Nephron (organoid): ENCODE measurements around the gene PODN.

Experiments
- H3K27ac Mint-ChIP-seq, 3 experiments: 2 replicates each; pipeline ENCODE4 v1.8.0; 2020; ENCODE audit warnings: mixed read lengths in 3 of 3, mild to moderate bottlenecking in 2 of 3, moderate library complexity in 1 of 3
- H3K27me3 Mint-ChIP-seq: 2 replicates; pipeline ENCODE4 v1.8.0; 2021; ENCODE audit warnings: low read depth, mild to moderate bottlenecking, moderate library complexity, mixed read lengths
- H3K36me3 Mint-ChIP-seq: 2 replicates; pipeline ENCODE4 v1.8.0; 2020; ENCODE audit warnings: low read depth, mixed read lengths
- H3K4me1 Mint-ChIP-seq: 2 replicates; pipeline ENCODE4 v1.8.0; 2020; ENCODE audit warnings: mixed read lengths
- H3K4me3 Mint-ChIP-seq, 3 experiments: 2 replicates each; pipeline ENCODE4 v1.8.0; 2020; ENCODE audit warnings: mild to moderate bottlenecking in 3 of 3, mixed read lengths in 3 of 3, moderate library complexity in 2 of 3
- H3K9me3 Mint-ChIP-seq: 2 replicates; pipeline ENCODE4 v1.8.0; 2020; ENCODE audit warnings: mixed read lengths
- CTCF ChIP-seq, 3 experiments: fragments of 200-600 bp; sonication (generic); IDR thresholded peaks; one replicate each; pipeline ENCODE4 v1.5.0; 2021; ENCODE audit warnings: antibody characterized with exemption in 3 of 3; ENCODE audit not compliant: unreplicated experiment in 3 of 3

The PODN gene

GRCh38 chr1:53094533-53094919 is 32.5 kb downstream of the PODN start:
- Mint-ChIP-seq H3K27ac (no peak overlapping the region), H3K27me3 (no peaks in the 10 kb centered on the region), H3K4me1 (no peaks in the 10 kb centered on the region), H3K9me3 (no peaks in the 10 kb centered on the region), H3K36me3 (no peaks in the 10 kb centered on the region), H3K4me3 (no peak overlapping the region)
- no peak for TF ChIP-seq CTCF (IDR thresholded peaks at IDR 0.05; ENCODE audit: unreplicated experiment in 3 of 3)

GRCh38 chr1:53104289-53104913 is 42.4 kb downstream of the PODN start:
- Mint-ChIP-seq H3K27ac (peak overlapping the region; percentile 31 to 84 (median 53)), H3K9me3 (no peaks in the 10 kb centered on the region), H3K4me1 (peaks cover 7% of the 10 kb centered on the region), H3K36me3 (no peaks in the 10 kb centered on the region), H3K4me3 (no peak overlapping the region), H3K27me3 (peaks cover 4% of the 10 kb centered on the region)
- no peak for TF ChIP-seq CTCF (IDR thresholded peaks at IDR 0.05; ENCODE audit: unreplicated experiment in 3 of 3)

- H3K4me1 Mint-ChIP-seq: peaks cover 19% of the 10 kb centered on the region
- no peaks in the 10 kb centered on the region for H3K9me3 Mint-ChIP-seq
- no peak for TF ChIP-seq CTCF (IDR thresholded peaks at IDR 0.05; ENCODE audit: unreplicated experiment in 3 of 3)
- H3K4me3 Mint-ChIP-seq: no peak overlapping the region
- no peak overlapping the region for H3K27ac Mint-ChIP-seq
- no peaks in the 10 kb centered on the region for H3K36me3 Mint-ChIP-seq
- peaks cover 16% of the 10 kb centered on the region for H3K27me3 Mint-ChIP-seq
These were observed 45.1 kb downstream of the PODN start for GRCh38 chr1:53107090-53107489.

- peak overlapping the region in 1 of 3 experiments; percentile 2 for H3K27ac Mint-ChIP-seq
- TF ChIP-seq CTCF (IDR thresholded peaks at IDR 0.05; ENCODE audit: unreplicated experiment in 3 of 3): no peak
- no peak overlapping the region for H3K4me3 Mint-ChIP-seq
- peaks cover 23% of the 10 kb centered on the region for H3K4me1 Mint-ChIP-seq
- peaks cover 16% of the 10 kb centered on the region for H3K27me3 Mint-ChIP-seq
- no peaks in the 10 kb centered on the region for H3K9me3 Mint-ChIP-seq
- H3K36me3 Mint-ChIP-seq: no peaks in the 10 kb centered on the region
These were observed 45.7 kb downstream of the PODN start for GRCh38 chr1:53107570-53108322.

- TF ChIP-seq CTCF (IDR thresholded peaks at IDR 0.05; ENCODE audit: unreplicated experiment in 3 of 3): no peak
- Mint-ChIP-seq H3K36me3 (no peaks in the 10 kb centered on the region), H3K4me1 (peaks cover 24% of the 10 kb centered on the region), H3K9me3 (no peaks in the 10 kb centered on the region), H3K4me3 (no peak overlapping the region), H3K27ac (peak overlapping the region in 1 of 3 experiments; percentile 13), H3K27me3 (peaks cover 16% of the 10 kb centered on the region)
These were observed 46.9 kb downstream of the PODN start for GRCh38 chr1:53108646-53109580.
